T-helper 2 cell (primary cell): ENCODE measurements around the gene FA2H.
A peak's percentile ranks its signal among the peaks of the same experiment; 100 is the strongest.
"Not testable (repeated sequence)": the region's sequence is repeated elsewhere in the genome, so short reads cannot be mapped to it uniquely, and the experiment has no call there.

ENCODE experiments used
- DNase-seq, 5 experiments: peaks; one replicate each; pipeline versions ENCODE4 v3.0.0 to v3.0.0-alpha.2; 2012 to 2022

The FA2H gene

DNA sequence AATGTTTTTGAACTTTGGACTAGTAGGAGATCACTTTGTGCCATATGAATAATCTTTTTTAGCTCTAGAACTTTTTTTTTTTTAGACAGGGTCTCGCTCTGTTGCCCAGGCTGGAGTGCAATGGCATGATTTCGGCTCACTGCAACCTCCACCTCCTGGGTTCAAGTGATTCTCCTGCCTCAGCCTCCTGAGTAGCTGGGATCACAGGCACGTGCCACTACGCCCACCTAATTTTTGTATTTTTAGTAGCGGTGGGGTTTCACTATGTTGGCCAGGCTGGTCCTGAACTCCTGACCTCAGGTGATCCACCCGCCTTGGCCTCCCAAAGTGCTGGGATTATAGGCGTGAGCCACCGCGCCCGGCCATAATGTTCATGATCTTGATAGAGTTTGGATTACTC lies 105.7 kb downstream of the FA2H start:
- not testable (repeated sequence) for DNase-seq

DNA sequence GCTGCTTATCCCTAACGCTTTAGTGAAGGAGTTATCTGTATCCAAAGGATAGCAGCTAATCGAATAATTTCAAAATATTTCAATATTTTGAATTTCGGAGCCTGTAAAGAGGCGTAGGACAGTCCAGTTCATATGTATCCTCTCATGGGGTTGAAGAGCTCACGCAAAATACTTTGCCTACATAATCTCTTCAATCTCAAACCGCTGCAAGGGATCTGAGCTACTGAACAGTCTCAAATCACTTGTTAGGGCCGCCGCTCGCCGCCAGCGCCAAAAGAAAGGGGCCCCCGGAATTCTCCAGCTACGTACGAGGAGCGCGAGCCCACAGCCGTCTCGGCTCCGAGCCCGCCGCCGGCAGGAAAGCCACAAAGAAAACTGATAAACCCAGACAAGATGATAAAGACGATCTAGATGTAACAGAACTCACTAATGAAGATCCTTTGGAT lies 107.3 kb downstream of the FA2H start:
- peak in 3 of 5 experiments; percentile 14 to 61 (median 34) for DNase-seq

GRCh38 chr16:74666425-74667254 lies 108.0 kb downstream of the FA2H start, which contains the start of gene RFWD3:
Gene RFWD3, minus strand, starts transcription at chr16:74666877. Its CDS starts 5,428 bp downstream, at chr16:74661449.
- DNase-seq = peak; percentile 83 to 99 (median 96)

DNA sequence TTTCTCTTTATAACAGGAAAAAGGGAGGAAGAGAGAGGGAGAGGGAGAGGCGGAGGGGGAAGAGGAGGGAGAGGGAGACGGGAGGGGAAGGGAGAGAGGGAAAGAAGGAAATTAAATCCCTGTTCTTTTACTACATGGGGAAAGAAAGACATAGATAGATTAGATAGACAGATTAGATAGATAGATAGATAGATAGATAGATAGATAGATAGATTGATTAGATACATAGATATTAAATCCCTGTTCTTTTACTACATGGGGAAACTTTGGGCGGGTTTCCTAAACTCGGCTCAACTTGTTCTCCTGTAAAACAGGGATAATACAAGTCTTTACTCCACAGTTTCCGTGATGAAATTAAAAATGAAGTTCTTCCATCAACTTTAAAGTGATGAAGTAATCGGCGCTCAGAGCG lies 108.6 kb downstream of the FA2H start:
- DNase-seq = no peak
